Fibroblast of lung (primary cell): ENCODE results near the gene SLC35F3.

Experiments
- EZH2 ChIP-seq: IDR thresholded peaks from 2 replicates; pipeline ENCODE4 v1.5.1; 2012; ENCODE audit warnings: low read length, control low read depth, mild to moderate bottlenecking; ENCODE audit errors: missing control alignments
- TF ChIP-seq, protein P1 (sequence below), 2 donors: IDR thresholded peaks in 1 of 2; conservative IDR thresholded peaks in 1 of 2; 1 replicate in 1 of 2; 2 replicates in 1 of 2; pipeline ENCODE4 v1.5.1; 2011 to 2012; ENCODE audit warnings: low read length in 2 of 2, control low read depth in 1 of 2, inconsistent platforms in 1 of 2, low read depth in 1 of 2, mild to moderate bottlenecking in 1 of 2

DNA sequence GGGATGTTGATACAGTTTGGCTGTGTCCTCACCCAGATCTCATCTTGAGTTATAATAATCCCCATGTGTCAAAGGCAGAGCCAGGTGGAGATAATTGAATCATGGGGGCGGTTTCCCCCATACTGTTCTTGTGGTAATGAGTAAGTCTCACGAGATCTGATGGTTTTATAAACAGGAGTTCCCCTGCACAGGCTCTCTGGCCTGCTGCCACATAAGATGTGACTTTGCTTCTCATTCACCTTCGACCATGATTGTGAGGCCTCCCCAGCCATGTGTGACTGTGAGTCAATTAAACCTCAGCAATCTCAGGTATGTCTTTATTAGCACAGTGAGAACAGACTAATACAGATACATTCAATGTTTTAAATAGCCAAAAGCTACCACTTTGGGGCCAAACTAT is 41.1 kb downstream of the SLC35F3 start:
- TF ChIP-seq, protein P1, sequence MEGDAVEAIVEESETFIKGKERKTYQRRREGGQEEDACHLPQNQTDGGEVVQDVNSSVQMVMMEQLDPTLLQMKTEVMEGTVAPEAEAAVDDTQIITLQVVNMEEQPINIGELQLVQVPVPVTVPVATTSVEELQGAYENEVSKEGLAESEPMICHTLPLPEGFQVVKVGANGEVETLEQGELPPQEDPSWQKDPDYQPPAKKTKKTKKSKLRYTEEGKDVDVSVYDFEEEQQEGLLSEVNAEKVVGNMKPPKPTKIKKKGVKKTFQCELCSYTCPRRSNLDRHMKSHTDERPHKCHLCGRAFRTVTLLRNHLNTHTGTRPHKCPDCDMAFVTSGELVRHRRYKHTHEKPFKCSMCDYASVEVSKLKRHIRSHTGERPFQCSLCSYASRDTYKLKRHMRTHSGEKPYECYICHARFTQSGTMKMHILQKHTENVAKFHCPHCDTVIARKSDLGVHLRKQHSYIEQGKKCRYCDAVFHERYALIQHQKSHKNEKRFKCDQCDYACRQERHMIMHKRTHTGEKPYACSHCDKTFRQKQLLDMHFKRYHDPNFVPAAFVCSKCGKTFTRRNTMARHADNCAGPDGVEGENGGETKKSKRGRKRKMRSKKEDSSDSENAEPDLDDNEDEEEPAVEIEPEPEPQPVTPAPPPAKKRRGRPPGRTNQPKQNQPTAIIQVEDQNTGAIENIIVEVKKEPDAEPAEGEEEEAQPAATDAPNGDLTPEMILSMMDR (conservative IDR thresholded peaks at IDR 0.05 in 1 of 2, IDR thresholded peaks at IDR 0.05 in 1 of 2; ENCODE audit: low read depth in 1 of 2, low read length in 2 of 2) = no peak
- no peak for TF ChIP-seq EZH2
